ENCODE data around the gene SNAI1.
"Not testable (repeated sequence)": the region's sequence is repeated elsewhere in the genome, so short reads cannot be mapped to it uniquely, and the experiment has no call there.

The SNAI1 gene

DNA sequence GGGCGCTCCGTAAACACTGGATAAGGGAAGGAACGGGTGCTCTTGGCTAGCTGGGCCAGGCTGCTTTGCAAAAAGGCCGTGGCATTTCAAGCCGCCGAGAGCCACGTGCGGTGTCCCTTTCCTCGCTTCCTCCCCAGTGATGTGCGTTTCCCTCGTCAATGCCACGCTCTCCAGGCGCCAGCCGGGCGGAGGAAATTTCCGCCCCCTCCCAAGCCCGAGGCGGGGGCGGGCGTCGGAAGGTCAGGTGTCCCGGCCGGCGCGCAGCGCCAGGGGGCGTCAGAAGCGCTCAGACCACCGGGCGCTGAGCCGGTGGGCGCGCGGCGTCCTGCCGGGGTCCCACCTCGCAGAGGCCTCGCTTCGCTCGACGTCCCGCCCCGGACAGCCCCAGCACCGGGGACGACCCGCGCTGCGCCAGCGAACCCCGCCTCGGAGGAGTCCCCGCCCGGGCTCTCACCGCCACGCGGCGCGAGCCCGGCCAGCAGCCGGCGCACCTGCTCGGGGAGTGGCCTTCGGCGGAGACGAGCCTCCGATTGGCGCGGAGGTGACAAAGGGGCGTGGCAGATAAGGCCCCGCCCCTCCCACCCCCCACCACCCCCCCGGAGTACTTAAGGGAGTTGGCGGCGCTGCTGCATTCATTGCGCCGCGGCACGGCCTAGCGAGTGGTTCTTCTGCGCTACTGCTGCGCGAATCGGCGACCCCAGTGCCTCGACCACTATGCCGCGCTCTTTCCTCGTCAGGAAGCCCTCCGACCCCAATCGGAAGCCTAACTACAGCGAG, at the start of gene SNAI1:
Gene SNAI1, plus strand, starts transcription at position 635 of the 777 bp plus-strand sequence. Its CDS starts 80 bp downstream, at position 715.
- peak; percentile 78 for DNase-seq

DNA sequence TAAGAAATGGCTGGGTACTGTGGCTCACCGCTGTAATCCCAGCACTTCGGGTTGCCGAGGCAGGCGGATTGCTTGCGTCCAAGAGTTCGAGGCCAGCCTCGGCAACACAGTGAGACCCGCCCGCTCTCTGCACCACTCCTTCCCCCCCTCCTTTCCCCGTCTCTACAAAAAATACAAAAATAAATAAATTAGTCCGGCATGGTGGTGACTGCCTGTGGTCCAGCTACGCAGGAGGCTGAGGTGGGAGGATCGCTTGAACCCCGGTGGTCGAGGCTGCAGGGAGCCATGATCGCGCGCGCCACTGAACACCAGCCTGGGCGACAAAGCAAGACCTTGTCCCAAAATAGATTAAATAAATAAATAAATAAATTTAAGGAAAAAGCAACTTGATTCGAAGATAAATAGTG, 47.0 kb upstream of the SNAI1 start:
- no peak for DNase-seq

DNA sequence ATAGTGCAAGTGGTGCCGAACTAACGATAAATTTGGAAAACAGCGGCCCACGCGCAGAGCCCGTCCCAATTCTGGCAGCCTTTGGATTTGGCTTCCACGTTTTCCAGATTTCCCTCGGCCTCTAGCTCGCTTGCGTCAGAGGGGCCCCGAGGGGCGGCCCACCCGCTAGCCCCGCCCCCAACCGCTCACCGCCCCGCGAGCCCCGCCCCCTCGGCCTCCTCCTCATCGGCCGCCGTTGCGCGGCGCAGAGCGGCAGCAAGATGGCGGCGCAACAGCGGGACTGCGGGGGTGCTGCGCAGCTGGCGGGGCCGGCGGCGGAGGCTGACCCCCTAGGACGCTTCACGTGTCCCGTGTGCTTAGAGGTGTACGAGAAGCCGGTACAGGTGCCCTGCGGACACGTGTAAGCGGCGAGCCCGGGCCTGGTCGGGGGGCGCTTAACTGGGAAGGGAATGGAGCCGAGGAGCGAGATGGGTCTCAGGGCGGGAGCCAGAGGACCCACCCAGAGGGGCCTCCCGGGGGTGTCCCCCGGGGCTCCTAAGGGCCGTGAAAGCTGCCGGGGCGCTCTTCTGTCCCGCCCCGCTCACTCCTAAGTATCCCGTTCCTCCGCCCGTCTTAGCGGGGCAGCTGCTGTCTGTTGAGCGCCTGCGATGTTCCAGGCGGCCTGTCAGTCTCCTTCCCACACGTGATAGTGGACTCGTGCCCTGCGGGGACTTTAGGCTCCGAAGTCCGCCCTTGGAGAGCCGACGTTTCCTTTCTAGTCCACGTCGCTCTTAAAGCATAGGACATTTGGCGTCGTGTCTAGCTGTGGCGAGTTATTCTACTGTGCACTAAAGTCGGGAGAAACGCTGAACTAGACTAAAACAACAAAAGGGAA, 46.4 kb upstream of the SNAI1 start, which contains the start of gene RNF114:
Gene RNF114, plus strand, starts transcription at position 245 of the 874 bp plus-strand sequence. Its CDS starts 16 bp downstream, at position 261.
- DNase-seq: peak; percentile 90

DNA sequence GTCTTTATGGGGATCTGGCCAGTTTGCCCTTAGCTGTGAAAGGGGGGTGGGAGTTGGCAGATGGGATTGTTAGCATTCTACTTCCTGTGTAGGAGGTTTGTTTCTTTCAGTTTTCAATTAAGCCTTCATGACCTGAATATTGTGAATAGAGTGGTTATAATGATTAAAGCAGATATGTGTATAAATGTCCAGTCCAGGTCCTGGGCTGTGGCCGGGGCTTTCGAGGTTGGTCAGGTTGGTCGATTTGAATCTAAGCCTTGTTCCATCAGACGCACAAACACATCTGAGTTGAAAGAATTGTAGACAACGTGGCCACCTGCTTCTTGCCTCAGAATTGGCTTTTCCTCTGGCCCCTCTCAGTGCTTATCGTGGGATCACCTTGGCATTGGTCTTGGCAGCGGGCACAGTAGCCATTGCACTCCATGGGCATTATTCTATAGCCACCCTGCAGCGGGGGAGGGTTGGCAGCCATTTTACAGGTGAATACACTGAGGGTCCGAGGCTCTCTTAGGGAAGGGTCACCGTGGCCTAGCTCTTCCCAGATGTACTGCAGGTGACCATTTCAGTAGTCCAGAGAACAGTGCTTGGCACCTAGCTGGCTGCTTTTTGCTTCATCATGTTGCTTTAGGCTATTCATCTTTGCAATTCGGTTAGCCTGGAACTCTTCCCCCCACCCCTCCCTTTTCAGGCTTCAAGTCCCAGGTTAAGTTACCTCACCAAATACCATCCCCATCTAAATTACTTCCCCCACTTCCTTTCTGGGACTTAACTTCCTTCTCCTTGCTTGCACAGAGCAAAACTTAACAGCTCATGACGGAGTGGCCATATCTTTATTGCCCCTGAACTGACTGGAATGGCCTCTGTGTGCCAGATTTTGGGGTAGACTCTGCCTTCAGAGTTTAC, 45.5 kb upstream of the SNAI1 start:
- DNase-seq: no peak

DNA sequence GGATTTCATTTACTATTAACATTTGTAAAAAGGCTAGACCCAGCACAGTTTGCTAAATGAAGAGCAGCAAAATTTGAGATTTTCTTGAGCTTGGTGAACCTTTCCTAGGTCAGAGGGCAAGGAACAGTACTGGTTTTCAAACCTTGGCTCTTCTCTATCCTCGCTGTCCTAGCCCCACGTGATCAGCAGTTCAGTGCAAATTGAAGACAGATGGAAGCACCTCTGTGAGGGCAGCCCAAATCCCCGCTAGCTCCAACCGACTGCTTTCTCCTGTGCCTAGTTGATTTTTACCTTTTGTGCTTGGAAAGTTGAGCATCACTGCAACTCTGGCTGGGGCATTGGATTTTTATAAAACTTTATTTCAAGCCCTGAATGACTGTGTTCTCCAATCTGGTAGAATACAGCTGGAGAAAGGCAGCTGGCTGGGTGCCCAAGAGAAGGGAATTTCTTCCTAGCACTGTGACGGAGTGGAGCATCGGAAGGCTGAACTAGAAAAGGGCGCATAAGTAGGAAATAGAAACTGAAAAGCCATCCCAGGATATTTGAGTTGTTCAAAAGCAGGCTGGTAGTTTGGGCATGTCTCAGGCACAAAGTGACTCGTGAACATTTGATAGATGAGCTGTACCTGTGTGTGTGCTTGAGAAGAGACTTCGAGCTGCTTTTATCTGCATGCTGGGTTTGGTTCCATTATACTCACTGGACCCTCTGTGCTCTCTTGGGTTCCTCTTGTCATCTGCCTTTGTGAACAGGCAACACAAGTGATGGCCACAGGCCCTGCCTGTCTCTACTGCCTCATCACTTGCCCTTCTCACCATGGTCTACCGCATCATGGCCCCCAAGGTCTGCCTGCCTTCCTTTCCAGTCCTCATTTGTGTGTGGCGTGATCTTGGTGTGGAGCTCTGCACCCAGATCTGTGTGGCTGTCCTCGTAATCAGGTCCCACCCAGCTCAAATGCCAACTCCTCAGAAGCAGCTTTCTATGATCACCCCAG, 44.3 kb upstream of the SNAI1 start:
- DNase-seq: no peak

DNA sequence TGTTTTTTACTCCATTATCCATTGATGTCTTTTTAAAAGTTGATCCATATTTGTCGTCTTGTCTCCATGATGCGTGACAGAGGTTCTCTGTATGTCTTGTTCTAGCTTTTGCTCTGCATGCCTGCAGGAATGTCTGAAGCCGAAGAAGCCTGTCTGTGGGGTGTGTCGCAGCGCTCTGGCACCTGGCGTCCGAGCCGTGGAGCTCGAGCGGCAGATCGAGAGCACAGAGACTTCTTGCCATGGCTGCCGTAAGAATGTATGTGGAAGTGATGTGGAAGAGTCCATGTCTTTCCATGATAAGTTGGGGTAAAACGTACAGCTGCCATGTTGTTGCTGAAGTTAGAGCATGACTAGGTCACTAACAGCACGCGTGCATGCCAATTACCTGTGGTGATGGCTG, 41.3 kb upstream of the SNAI1 start:
- DNase-seq: no peak

DNA sequence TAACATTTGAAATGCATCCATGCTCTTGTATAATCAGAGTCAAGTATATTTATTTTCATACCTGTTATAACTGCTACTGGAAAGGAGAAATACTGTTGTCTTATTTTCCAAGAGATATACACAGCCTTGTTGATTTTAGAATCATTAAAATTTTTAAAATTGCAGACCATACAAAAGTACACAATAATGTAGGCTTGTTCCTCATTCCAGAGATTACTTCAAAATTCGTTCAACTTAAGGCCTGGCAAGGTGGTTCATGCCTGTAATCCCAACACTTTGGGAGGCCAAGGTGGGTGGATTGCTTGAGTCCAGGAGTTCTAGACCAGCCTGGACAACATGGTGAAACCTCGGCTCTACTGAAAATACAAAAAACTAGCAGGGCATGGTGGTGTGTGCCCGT, 40.5 kb upstream of the SNAI1 start:
- DNase-seq: no peak

DNA sequence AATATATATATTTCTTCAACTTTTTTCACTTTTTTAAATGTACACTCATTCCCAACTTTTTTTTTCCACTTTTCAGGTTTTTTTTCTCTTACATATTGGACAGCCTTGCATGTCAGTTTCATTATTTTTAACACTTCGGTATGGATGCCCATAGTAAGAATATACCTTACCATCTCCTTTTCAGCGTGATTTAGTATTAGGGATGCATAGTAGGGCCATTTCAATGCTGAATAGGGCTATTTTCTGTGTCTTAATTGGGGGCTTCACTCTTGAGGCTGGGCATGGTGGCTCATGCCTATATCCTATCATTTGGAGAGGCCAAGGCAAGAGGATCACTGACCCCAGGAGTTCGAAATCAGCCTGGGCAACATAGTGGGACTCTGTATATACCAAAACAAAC, 39.8 kb upstream of the SNAI1 start:
- no peak for DNase-seq

DNA sequence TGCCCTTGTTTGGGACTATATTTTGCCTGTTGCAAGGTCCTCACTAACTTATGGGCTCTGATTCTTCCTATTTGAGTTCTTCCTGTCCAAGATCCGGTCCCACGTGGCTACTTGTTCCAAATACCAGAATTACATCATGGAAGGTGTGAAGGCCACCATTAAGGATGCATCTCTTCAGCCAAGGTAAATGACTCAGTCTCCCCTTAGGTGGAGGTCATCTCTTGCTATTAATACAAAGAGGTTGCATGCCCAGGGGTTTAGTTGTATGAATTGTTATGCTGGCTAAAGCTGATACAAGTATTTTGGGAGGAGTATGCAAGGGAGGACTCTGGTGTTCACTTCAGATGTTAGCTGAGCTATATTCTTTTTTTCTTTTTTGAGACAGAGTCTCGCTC, 37.5 kb upstream of the SNAI1 start:
- no peak for DNase-seq

DNA sequence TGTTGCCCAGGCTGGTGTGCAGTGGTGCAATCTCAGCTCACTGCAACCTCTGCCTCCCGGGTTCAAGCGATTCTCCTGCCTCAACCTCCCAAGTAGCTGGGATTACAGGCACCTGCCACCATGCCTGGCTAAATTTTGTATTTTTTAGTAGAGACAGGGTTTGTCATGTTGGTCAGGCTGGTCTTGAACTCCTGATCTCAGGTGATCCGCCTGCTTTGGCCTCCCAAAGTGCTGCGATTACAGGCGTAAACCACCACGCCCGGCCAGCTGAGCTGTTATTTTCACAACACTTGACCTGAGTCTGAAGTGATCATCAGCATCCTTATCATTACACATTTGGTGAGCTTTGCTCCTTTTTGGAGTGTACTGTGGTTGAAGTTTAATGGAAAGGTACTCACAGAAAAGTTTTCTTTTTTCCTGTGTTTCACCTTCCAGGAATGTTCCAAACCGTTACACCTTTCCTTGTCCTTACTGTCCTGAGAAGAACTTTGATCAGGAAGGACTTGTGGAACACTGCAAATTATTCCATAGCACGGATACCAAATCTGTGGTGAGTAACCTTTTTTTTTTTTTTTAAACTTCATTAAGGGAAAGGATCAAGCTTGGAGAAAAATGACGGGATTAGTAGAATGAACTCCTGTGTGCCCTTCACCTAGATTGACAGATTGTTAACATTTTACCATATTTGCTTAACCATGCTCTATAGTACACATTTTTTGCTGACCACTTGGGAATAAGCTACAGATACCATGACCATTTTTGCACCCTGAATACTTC, 36.9 kb upstream of the SNAI1 start:
- DNase-seq: no peak

DNA sequence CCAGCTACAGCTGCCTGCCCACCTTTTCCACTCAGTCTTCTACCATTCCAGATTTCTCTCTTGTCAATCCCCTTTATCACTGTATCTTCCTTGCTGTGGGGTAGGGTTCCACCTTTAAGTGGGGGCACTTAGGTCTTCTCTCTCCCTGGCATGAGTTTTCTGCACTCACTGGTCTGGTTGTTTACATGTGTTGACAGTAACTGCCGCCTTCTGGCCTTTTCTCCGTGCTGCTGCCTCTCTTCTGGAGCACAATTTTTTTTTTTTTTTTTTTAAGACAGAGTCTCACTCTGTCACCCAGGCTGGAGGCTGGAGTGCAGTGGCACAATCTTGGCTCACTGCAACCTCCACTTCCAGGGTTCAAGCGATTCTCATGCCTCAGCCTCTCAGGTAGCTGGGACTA, 34.6 kb upstream of the SNAI1 start:
- DNase-seq: no peak

DNA sequence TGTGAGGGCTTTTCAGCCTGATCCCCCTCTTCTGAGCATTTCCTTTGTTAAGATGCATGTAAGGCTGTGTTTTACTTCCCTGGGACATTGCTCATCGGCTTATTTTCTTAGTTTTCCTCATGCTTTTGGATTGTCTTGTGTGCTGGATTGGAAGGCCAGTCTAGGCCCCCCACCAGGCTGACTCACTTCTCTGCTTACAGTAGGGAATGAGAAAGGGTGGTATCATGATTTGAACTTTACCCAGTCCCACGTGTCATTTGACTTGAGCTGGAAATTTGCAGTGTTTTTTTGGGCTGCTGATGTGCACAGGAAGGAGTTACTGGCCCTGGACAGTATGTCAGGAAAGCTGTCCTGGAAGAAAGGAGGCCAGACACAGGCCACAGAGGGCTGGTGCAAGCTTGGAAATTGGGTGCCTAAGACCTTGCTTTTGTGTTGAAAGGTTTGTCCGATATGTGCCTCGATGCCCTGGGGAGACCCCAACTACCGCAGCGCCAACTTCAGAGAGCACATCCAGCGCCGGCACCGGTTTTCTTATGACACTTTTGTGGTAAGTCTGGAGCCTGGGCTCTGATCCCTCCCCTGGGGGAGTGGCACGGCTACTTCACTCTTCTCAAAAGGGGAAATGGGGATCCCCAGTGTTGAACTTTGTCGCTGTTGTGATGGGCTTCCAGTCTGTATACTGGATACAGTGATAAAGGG, 33.8 kb upstream of the SNAI1 start:
- no peak for DNase-seq

DNA sequence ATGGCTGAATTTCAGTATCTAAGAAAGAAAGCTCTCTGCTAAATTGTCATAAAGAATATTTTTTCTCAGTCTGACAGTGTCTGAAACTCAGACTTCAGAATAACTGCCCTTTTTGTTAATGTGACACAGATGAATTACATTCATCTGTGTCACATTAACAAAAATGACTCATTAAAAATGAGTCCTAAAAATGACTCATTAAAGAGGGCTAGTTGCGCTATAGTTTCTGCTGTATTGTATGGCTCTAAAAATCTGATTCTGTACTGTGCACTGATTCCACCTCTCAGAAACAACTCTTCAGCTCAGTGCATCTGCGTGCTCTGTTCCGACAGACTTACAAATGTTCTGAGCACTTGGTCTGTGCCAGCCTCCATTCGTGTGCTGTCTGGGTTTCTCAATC, 31.6 kb upstream of the SNAI1 start:
- DNase-seq: no peak

DNA sequence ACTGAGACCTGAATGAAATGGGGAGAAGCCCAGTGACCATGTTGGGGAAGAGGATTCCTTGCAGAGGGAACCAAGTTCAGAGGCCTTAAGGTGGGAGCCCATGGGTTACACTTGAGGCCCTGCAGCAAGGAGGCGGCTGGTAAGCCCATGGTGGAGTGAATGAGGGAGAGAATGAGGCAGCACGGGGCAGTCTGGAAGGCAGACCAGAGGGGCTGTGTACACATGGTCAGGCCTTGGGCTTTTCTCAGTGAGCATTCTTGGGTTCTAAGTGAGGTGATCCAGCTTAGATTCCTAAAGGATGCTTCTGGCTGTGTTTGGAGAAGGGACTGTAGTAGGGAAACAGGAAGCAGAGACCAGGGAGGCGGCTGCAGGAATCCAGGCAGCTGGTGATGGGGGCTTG, 27.6 kb upstream of the SNAI1 start:
- no peak for DNase-seq

DNA sequence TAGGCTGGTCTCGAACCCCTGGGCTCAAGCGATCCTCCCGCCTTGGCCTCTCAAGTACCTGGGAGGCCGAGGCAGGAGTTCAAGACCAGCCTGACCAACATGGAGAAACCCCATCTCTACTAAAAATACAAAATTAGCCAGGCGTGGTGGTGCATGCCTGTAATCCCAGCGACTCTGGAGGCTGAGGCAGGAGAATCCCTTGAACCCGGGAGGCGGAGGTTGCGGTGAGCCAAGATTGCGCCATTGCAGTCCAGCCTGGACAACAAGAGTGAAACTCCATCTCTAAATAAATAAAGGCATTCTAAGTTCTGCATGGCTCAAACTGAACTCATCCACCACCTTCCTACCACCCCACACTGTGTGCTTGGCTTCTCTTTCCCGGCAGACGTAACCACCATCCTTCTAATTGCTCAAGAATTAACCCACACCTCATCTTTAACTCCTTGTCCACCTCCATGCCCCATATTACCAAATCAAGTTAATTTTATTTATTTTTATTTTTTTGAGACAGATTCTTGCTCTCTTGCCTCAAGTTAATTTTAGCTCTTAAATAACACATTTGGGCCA, 26.9 kb upstream of the SNAI1 start:
- DNase-seq: not testable (repeated sequence)

DNA sequence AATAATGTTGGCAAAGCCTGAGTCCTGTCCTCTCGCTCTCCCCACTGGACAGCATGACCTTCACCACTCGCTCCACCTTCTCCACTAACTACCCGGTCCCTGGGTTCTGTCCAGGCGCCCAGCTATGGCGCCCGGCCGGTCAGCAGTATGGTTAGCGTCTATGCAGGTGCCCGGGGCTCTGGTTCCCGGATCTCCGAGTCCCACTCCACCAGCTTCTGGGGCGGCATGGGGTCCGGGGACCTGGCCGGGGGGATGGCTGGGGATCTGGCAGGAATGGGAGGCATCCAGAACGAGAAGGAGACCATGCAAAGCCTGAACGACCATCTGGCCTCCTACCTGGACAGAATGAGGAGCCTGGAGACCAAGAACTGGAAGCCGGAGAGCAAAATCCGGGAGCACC, 26.1 kb upstream of the SNAI1 start:
- no peak for DNase-seq

DNA sequence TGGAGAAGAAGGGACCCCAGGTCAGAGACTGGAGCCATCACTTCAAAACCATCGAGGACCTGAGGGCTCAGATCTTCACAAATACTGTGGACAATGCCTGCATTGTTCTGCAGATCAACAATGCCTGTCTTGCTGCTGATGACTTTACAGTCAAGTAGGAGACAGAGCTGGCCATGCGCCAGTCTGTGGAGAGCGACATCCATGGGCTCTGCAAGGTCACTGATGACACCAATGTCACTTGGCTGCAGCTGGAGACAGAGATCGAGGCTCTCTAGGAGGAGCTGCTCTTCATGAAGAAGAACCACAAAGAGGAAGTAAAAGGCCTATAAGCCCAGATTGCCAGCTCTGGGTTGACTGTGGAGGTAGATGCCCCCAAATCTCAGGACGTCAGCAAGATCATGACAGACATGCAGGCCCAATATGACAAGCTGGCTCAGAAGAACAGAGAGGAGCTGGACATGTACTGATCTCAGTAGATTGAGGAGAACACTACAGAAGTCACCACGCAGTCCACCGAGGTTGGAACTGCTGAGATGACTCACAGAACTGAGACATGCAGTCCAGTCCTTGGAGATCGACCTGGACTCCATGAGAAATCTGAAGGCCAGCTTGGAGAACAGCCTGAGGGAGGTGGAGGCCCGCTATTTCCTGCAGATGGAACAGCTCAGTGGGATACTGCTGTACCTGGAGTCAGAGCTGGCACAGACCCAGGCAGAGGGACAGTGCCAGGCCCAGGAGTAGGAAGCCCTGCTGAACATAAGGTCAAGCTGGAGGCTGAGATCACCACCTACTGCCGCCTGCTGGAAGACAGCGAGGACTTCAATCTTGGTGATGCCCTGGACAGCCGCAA, 25.5 kb upstream of the SNAI1 start:
- DNase-seq: not testable (repeated sequence)

DNA sequence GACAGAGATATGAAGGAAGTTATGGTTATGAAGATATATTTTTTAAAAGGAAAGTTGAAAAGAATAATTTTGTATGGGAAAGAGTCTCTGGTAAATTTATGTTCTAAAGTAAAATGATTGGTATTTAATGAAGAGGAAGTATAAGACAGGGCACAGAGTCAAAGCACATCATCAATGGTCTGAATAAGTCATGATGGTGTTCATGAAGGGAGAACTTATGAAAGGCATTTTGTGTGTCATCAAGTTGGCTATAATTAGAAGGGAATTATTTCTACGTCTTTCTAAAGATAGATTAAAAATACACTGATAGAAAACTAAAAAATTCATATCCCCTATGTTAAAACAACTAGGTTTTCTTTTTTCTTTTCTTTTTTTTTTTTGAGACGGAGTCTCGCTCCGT, 21.4 kb upstream of the SNAI1 start:
- no peak for DNase-seq
